ENCODE data around the gene SLC16A10.
"Not testable (repeated sequence)": the region's sequence is repeated elsewhere in the genome, so short reads cannot be mapped to it uniquely, and the experiment has no call there.

The SLC16A10 gene

GRCh38 chr6:111201244-111201554 lies 113.9 kb downstream of the SLC16A10 start:
- no peak for DNase-seq (ENCODE audit: extremely low read depth, low read depth)
- no peak for TF ChIP-seq CTCF (IDR thresholded peaks at IDR 0.05; ENCODE audit: low read depth, low read length)

- no peak for TF ChIP-seq CTCF (IDR thresholded peaks at IDR 0.05; ENCODE audit: low read depth, low read length)
- no peak for DNase-seq (ENCODE audit: extremely low read depth, low read depth)
Measured at GRCh38 chr6:111201764-111202163, 114.5 kb downstream of the SLC16A10 start.

GRCh38 chr6:111203539-111203938 lies 116.2 kb downstream of the SLC16A10 start:
- not testable (repeated sequence) for DNase-seq (ENCODE audit: extremely low read depth, low read depth)

DNA sequence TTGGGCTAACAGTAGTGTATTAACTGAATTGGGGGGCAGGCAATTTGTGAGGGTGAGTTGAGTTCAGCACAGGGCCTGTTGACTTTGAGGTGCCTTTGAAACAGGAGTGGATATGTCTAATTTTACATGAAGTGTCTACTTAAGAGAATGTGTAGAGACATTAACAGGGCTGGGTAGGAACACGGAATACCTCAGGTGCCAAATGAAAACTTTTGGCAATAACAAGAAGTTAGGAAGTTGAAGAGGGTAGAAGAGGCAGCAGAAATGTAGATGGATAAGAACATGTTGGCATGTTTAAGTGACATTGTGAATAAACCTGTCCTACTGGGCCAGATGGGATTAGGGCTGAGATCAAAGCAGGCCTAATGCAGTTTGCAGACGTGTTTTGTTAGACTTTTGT lies 117.0 kb downstream of the SLC16A10 start:
- TF ChIP-seq CTCF (IDR thresholded peaks at IDR 0.05; ENCODE audit: low read depth, low read length) = no peak
- no peak for DNase-seq (ENCODE audit: extremely low read depth, low read depth)

GRCh38 chr6:111204881-111205280 lies 117.6 kb downstream of the SLC16A10 start:
- DNase-seq (ENCODE audit: extremely low read depth, low read depth) = no peak
- TF ChIP-seq CTCF (IDR thresholded peaks at IDR 0.05; ENCODE audit: low read depth, low read length) = no peak

DNA sequence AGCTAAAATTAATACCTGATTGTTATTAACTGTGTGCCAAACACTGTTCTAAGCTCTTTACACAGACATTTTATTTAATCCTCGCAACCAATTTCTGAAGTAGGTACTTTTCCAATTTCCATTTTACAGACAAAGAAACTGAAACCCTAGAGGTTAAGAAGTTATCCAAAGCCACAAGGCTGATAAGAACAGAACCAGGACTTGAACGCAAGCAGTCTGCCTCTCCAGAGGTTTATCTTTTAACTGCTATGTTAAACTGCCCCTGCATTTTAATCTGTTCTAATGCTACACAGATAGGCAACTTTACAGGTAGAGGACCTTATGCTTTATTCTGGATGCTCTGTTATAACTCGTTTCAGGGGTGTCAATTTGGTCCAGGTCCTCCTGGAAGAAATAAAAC lies 118.2 kb downstream of the SLC16A10 start:
- no peak for DNase-seq (ENCODE audit: extremely low read depth, low read depth)
- no peak for TF ChIP-seq CTCF (IDR thresholded peaks at IDR 0.05; ENCODE audit: low read depth, low read length)

DNA sequence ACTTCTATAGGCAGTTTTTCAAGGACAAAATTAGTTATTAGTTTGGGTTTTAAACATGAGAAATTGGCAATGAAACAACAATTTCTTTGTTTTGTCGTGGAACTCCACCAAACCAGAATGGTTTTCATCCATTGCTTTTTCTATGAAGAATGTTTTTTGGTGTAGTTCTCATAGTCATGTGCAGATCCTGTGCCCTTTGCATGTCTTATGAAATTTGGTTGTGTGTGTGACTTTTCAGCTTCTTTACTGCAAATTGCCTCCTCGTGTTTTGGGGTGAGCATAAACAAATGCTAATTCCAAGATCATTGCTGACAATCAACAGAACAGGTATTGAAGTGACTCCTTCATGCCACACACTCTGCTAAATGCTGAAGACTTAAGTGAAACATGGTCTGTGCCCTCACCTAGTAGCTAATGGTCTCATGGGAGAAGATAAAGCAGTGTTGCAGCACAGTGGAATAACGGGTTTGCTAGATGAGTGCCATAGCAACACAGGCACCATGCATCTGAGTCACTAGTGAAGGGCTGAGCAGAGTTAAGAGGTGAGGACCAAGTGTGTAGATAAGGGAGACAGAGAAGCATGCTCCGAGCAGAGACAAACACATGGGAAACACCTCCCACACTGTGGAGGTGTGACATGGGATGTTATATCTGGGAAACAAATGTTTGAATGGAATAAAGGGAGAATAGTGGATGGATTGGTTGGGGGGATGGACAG lies 120.0 kb downstream of the SLC16A10 start:
- no peak for DNase-seq (ENCODE audit: extremely low read depth, low read depth)
- no peak for TF ChIP-seq CTCF (IDR thresholded peaks at IDR 0.05; ENCODE audit: low read depth, low read length)

DNA sequence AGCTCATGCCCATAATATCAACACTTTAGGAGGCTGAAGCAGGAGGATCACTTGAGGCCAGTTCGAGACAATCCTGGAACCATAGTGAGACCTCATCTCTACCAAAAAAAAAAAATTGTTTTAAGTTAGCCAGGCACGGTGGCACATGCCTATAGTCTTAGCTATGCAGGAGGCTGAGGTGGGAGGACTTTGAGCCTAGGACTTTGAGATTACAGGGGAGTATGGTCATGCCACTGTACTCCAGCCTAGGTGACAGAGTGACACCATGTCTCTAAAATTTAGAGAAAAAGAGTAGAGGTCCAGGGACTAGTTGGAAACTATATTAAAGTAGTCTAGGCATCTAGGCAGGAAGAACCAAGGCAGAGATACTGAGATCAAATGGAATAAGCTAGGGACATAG lies 121.6 kb downstream of the SLC16A10 start:
- TF ChIP-seq CTCF (IDR thresholded peaks at IDR 0.05; ENCODE audit: low read depth, low read length) = no peak
- DNase-seq (ENCODE audit: extremely low read depth, low read depth) = no peak

All from AG09319 (cell line).